Measurements from ENCODE around the gene ITGB2.
A peak's percentile ranks its signal among the peaks of the same experiment; 100 is the strongest.

ITGB2 gene

DNA sequence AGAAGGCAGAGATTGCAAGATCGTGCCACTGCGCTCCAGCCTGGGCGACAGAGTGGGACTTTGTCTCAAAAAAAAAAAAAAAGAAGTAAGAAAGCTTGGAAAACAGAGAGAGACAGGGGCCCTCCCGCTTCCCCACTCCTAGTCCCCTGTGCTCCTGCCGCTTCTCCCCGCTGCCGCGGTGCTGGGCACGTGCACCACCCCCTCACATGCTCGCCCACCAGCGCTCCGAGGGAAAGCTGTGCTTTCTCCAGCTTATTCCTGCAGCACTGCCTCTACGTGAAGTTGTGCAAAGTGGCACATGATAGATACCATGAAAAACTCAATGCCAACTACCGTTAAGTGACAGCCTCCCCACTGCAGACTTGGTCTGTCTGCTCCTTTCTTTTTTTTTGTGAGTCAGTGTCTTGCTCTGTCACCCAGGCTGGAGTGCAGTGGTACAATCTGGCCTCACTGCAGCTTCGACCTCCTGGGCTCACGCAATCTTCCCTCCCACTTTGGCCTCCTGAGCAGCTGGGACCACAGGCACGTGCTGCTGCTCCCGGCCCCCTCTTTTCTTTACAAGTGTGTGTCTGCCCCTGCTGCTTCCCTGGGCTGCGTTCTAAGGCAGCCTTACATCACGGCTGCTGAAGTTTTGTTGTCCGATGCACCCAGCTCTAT, 34.6 kb upstream of the ITGB2 start:
- DNase-seq: no peak

DNA sequence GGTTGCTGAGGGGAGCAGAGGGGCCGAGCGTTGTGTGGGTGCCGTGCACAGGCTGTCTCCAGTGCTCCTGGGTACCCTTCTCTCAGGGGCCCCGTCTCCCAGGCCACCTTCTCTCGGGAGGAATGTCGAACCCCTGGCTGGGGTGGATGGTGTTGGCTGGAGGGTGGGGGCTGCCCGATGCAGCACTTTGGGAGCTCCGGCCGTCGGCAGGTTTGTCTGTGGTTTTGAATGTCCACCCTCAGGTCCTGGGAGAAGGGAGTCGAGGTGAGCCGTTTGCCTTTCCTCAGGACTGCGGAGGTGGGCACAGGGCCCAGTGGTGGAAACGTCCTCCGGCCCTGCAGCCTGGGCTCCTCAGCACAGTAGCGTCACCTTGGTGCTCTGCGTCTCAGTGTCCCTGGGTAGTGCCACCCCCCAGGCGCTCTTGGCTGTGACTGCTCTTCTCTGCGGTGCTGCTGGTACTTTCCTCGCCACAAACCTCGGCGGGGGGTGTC, 33.6 kb upstream of the ITGB2 start:
- no peak for DNase-seq

DNA sequence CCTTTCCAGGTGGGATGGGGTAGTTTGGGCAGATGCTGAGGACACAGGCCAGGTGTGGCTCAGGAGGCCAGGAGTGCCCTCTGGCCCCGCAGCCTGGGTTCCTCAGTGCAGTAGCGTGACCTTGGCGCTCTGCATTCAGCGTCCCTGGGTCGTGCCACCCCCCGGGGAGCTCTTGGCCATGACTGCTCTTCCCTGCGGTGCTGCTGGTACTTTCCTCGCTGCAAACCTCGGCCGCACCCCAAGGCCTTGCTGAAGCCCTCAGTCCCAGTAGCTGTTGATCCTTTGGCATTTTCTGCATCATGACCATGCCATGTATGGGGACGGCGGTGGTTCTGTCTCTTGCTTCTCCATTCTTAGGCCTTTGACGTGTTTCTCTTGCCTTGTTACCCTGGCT, 32.9 kb upstream of the ITGB2 start:
- DNase-seq: no peak

DNA sequence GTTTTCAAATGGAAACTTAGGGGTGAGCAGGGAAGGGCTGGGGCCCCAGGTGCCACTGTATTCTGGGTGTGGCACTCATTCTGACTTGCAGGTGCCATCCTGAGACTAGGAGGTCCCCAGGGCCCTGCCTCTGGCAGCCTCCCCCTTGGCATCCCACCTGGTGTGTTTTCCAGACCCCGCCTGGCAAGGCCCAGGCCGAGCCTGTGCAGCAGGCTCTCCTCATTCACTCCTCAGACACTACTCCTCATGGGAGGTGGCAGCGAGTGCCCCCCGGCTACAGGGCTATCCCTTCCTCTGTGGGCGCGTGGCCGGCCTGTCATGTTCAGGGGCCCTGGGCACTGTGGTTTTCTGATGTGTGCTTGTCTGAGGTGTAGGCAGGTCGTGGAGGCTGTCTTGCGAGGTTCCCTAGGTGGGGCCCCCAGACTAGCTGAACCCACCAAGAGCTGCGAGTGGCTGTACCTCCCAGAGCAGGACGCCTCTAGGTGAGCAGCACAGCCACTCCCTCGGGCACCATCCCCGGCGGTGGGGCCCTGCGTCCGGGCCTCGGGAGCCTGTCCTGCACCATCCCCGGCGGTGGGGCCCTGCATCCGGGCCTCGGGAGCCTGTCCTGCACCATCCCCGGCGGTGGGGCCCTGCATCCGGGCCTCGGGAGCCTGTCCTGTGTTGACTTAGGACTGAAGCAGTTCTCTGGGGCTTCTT, 32.4 kb upstream of the ITGB2 start:
- DNase-seq: no peak

DNA sequence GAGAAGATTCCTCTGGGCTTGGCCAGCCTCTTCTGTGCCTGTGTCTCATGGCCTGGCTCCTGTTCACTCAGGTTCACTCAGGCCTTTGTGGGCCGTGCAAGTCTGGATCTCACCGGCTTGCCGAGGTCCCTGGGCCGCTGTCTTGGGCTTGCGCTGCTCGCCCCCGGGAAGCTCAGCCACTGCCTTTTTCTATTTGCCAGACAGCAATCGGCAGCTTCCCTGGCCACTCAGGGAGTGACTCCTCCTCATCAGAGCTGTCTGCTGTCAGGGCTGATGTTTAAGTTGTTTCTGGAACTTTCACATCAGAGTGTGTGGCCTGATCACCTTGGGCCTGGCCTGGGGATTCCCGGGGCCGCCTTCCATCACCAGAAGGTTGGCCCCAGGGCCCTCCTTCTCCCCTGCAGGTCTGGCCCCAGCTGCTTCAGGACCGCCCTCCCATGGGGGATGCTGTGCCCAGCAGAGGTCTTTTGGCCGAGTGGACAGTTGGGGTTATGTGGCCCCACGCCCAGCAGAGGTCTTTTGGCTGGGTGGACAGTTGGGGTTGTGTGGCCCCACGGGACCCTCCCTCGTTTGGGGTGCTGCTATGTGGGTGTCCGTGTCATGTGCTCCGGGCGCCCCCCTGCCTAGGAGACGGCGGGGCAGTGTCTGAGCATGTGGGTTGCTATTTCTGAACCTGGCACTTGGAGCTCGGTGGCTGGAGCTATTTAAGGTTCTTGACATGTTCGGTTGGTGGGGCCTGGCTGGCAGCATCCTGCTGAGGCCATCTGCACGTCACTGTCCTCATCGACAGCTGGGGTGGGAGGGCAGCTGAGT, 31.6 kb upstream of the ITGB2 start:
- peak; percentile 78 for DNase-seq

DNA sequence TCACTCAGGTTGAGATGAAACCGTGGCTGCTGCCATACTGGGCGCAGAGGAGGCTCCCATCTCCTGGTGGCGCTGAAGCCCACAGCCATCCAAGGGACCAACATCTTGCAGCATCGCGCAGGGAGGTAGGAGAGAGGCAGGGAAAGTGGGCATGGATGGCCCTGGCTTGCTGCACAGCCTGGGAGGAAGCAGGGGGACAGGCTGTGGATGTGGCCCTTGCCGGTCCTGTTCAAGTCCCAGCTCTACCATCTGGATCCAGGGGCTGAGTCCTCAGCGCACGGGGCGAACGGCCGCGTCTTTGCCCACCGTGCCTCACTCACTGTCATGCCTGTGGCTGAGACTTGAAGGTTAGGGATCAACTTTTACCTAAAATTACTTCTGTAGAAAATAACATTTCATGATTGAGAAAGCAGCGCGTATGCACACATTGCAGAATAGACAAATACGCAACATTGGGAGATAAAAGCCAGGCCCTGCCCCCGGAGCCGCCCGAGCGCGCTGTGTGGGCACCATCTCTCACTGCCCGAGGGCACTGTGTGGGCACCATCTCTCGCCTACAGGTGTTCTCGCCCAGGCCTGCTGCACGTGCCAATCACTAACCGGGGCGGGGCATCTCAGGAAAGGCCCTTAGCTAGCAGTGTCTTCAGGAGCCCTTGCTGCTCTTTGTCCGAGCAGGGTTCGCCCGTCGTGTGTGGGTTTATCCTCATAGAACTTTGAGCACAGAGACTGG, 30.7 kb upstream of the ITGB2 start:
- DNase-seq: no peak

DNA sequence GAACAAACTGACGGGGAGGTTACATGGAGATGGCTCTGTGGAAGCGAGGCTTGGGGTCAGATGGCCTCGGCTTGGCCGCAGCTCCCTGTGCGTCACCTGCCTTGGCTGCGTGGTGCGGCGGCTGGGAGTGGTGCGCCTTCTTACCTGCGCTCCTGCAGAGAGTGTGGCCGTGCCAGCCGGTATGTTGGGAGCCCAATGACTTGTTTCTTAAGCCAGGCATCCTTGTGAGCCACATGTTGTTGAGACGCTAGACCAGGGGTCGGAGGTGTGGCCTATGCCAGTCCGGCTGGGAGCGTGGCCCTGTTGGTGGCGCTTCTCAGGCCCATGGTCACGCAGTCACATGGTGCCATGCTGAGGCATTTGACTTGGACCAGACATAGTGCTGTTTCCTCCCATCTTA, 29.7 kb upstream of the ITGB2 start:
- DNase-seq: no peak

DNA sequence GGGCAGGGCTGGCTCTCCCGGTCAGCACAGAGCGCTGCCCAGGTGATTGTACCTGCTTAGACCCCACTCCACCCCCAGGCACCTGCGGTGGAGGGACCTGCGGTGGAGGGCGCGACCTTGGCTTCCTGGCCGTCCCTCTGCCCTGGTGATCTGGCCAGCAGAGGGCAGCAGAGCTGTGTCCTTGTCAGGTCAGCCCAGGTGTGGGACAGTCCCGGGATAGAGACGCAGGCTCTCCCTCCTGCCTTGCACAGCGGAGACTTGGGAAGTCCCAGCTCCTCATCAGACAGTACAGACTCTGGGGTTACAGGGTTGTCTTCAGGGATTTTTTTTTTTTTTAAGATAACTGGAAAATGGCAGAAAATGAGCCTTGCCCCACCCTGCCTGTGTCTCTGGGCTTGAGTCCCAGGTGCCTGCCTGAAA, 29.1 kb upstream of the ITGB2 start:
- peak; percentile 87 for DNase-seq

DNA sequence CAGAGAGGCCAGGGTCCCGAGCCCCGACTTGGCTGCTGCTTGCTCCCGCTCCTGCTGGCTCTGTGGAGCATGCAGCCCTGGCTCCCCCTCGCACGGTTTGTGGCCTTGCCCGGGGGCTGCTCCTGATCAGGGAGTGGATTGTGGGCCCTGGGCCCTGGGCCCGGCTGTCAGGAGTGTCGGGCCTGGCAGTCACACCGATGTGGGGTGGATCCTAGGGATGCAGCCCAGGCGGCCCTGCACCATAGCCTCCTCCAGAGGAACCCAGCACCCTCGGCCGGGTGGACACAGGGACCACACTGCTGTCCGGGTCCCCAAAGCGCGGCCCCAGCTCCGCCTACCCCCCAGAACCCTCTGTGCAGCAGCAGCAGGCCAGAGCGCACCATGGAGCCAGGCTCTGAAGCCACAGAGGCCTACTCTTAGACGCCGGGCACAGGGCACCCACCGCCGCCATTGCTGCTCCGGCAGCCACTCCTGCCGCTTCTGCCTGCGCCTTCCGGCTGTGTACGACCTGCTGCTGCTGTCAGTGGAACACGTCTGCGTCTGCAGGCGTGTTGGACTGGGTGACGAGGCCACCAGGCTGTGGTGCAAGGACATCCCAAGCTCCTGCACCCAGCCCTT, 28.6 kb upstream of the ITGB2 start:
- no peak for DNase-seq

DNA sequence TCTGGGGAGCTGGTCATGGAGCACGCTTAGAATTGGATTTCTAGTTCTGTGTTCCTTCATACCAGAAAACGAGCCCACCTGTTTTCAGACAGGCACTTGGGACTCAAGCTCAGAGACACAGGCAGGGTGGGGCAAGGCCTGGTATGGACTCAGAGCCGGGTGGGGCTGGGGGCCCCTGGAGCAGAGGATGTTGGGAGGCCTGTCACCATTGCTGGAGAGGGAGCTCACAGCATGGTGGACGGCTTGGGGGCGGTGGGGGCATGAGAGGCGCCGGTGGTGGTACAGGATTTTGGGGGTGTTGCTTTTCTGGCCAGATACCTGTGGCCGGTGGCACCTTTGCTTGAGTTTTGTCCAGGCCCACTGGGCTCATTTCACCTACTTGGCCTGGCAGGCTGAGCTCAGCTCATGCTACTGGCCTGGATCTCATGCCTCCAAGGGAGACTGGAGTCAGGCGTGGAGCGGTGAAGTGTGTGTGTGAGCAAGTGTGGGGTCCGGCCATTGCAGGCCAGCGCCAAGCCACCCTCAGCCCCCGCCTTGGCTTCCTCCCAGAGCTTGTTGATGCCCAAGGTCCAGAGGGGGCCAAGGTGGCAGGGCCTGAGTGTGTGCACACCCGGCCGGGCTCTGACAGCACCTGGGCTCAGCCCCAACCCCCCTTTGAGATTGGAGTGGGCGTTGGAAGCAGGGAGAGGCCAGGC, 27.9 kb upstream of the ITGB2 start:
- DNase-seq: no peak

DNA sequence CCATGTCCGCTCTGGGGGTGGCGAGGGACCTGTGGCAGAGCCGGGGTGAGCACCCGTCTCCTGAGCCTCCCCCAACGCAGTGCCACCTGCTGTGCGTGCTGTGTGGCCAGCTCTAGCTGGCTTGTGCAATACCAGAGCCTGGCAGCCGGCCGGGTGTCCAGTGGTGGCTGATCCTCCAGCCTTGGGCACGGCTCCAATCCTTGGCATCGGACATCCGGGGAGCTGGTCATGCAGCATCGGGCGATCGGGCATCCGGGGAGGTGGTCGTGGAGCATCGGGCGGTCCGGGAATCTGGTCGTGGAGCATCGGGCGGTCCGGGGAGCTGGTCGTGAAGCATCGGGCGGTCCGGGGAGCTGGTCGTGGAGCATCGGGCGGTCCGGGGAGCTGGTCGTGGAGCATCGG, 27.2 kb upstream of the ITGB2 start:
- DNase-seq: no peak

DNA sequence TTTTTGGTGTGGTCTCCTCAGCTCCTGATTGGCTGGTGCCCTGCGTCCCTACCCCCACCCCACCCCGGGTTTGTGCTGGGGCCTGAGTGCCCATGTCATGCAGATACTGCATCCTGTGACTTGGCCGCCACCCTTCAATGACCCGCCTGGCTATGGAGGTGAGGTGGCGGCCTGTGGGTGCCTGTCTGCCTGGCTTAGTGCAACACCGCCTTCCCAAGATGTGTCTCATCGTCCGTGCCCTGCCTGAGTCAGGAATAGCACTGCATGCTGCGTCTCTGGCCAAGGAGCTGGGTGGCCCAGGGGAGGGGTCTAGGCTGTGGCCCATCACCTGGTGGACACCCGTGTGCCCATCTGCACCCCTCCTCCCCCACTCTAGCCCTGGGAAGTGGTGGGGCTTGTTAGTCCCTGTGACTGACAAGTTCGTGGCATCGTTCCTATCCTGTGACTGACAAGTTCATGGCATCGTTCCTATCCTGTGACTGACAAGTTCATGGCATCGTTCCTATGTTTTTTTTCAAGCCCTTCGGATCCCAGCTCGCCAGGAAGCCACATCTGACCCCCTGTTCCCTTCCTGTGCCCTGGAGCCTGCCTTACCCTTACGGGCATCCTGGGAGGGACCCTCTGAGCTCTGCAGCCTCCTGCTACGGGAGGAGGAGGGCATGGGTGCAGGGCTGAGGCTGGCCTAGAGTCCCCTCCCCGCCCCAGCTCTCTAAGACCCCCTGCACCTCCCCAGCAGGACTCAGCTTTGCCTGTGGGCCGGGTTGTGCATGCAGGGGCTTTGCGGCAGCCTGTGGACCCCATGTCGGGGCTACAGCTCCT, 26.6 kb upstream of the ITGB2 start:
- DNase-seq: no peak

DNA sequence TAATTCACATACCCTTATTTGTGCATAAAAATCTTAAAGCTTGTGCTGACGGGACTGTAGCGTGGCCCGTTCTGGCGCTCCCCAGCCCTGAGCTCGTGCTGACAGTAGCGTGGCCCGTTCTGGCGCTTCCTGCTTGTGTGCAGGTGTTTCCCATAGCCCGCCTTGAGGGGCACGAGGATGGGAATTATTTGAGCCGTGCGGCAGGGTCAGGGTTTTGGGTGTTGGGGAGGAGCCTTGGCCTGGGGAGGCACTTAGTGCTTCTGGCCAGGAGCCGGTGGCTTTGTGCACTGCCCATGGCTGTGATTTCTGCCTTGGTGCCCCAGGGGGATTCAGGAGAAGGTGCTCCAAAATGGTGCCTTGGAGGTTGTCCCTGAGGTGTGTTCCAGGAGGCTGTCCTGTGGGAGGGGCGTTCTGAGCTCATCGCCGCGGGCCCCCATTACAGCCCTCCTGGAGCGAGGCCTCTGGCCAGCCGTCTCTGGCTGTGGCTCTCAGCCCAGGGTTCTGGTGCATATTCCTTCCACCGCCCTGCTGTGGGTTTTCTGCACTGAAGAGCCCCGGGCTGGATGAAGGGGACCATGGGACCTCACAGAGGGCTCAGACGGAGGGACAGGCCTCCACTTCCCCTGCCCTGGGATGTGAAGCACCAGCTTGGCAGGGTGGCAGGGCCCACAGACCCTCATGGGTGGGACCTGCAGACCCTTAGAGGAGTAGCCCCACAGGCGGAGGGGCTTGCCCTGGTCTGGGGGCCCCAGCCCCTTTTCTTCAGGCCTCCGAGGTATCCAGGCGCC, 25.7 kb upstream of the ITGB2 start:
- DNase-seq: no peak

DNA sequence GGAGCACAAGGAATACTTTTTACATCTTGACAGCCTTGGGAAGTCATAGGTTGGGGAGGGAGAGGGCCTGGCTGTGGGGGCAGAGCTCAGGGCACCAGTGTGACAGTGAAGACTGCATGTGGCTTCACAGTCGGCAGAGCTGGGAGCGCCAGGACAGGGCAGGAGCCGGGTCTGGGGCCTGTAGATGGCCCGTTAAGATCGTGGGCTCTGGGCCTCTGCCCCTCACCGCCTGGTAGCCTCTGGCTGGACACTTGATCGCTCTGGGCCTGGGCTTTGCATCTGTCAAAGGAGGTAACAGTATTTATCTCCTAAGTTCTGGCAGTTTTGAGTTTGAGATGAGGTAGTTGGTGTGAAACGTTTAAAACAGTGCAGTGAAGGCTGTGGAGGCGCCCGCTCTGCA, 23.9 kb upstream of the ITGB2 start:
- DNase-seq: no peak

DNA sequence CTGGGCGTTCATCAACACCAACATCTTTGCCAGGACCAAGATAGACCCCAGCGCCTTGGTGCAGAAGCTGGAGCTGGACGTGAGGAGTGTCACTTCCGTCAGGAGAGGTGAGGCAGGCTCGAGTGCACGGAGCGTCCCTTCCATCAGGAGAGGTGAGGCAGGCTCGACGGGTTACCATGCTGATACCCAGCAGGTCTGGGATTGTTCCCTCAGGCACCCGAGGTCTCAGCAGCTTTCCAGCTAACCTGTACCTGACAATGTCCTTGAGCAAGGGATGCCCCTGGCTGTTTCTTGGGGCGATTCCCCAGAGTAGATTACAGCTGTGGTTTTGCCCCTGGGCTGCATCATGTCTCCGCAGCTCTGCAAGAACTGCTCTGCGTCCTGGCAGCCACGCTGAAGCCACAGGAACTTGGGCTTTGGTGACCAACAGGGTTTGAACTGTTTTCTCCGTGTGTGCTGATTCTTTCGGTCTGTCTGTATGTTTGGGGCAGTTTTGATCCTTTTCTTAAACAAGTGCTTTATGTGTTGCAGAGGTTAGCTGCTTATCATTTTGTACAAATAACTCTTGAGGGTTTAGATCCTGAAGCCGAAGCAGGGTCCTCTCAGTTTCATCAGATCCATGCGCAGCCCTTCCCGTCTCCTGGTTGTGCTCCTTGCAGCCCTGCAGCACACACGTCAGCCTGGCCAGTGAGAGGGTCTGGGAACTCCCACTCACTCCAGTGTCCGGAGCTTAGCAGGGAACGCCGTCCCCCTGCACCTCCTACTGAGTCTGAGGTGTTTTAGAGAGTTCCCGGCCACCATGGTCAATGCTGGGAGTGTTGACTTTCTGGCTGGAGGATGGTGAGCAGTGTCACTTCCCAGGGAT, 23.2 kb upstream of the ITGB2 start:
- no peak for DNase-seq

DNA sequence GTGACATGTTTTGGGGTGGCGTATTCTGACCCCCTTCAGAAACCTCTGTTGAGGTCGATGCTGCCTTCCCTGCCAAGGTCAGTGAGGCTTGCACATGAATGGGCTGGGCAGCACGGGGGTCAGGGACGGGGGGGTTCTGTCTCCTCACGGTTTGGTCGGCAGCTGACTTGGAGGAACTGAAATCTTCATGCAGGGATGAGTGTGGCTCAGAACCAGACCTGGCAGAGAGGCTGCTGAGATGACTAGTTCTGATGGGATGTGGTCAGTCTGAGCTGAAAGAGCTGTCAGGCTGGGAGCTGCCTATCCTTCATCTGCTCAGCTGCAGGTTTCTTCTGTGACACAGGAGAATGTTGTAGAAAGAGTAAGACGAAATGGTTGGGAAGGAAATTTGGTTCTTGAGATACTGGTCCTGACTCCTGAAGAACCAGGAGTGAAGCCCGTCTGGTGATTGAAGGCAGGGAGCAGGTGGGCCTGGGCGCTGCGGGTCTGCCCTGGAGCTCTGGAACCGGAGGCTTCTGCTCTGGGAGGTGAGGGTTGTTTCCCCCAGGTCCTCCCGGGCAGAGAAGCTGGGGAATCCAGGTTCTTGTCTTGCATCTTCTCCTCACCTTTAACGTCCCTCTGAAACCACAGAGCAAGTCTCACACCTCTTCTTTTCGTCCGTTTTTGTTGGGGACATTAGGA, 22.4 kb upstream of the ITGB2 start:
- no peak for DNase-seq

DNA sequence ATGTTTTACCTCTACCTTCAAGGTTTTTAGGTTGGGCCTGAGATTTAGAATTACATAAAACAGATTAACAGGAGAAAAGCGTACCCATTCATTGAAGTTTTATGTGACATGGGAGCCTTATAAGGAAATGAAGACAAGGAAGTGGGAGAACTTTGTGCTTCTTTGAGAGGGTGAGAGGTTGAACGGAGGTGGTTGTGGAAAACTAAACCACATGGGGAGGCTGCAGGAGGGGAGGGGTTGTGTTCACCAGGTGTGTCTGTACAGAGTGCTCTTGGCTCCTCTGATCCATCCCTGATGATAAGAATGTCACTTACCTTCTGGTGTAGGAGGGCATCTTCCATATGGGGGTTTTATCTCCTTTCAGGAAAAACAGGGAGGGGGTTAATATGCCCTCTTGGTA, 21.9 kb upstream of the ITGB2 start:
- no peak for DNase-seq

DNA sequence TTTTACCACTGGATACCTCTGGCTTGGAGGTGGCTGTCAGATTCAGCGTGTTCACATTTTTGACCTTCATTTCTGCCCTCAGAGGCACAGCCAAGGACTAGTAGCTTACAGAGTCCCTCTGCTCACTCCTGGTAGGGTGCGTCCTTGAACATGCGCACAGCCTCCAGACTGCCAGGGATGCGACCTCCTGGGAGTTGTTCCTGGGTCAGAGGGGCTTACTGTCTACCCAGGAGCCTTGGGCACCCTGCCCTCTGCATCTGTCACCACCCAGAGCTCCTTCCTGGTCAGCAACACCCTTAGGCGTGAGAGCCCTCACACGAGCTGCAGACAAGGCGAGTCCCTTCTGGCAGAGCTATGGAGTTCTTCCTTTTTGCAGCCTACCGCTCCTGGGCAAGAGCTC, 20.9 kb upstream of the ITGB2 start:
- DNase-seq: no peak

Data from femur (tissue), 1 donor.